Measurements from ENCODE around the gene SCAPER. TPM values are rescaled to one million over a fixed set of nuclear protein-coding genes. Genes with fewer than 3 reads are reported as not detected.
"Not testable (repeated sequence)": the region's sequence is repeated elsewhere in the genome, so short reads cannot be mapped to it uniquely, and the experiment has no call there.

SCAPER gene
- total RNA-seq, 2 donors from 2014 or later: 30.9 to 34.7 TPM

- DNase-seq; H3K4me1 Mint-ChIP-seq (ENCODE audit: low read depth); H3K9me3 Mint-ChIP-seq; H3K27ac Mint-ChIP-seq; H3K27me3 Mint-ChIP-seq (ENCODE audit: low read depth); H3K4me3 Mint-ChIP-seq; ATAC-seq (replicated peaks in 1 of 2); H3K36me3 Mint-ChIP-seq (ENCODE audit: insufficient read depth in 2 of 2): not testable (repeated sequence)
These were observed 403.0 kb downstream of the SCAPER start for GRCh38 chr15:76502185-76502584.

GRCh38 chr15:76501726-76502125, 403.4 kb downstream of the SCAPER start:
- Mint-ChIP-seq H3K27me3 (ENCODE audit: low read depth) (no peaks in the 10 kb centered on the region), H3K9me3 (peaks cover 0 to 2% of the 10 kb centered on the region in 2 donors), H3K27ac (no peak overlapping the region), H3K4me1 (ENCODE audit: low read depth) (no peaks in the 10 kb centered on the region), H3K4me3 (no peak overlapping the region), H3K36me3 (ENCODE audit: insufficient read depth in 2 of 2) (peaks cover 4 to 5% of the 10 kb centered on the region in 2 donors)
- no peak for ATAC-seq (replicated peaks in 1 of 2)
- no peak for DNase-seq

GRCh38 chr15:76501011-76501410, 404.1 kb downstream of the SCAPER start:
- ATAC-seq (replicated peaks in 1 of 2) (no peak), DNase-seq (no peak)
- Mint-ChIP-seq H3K27ac (no peak overlapping the region), H3K4me3 (no peak overlapping the region), H3K27me3 (ENCODE audit: low read depth) (no peaks in the 10 kb centered on the region), H3K4me1 (ENCODE audit: low read depth) (no peaks in the 10 kb centered on the region), H3K36me3 (ENCODE audit: insufficient read depth in 2 of 2) (peaks cover 4 to 5% of the 10 kb centered on the region in 2 donors), H3K9me3 (peaks cover 0 to 2% of the 10 kb centered on the region in 2 donors)

- peak; percentile 49 to 54 for ATAC-seq (replicated peaks in 1 of 2)
- no peaks in the 10 kb centered on the region for H3K27me3 Mint-ChIP-seq (ENCODE audit: low read depth)
- peaks cover 8% of the 10 kb centered on the region for H3K4me1 Mint-ChIP-seq (ENCODE audit: low read depth)
These were observed 409.7 kb downstream of the SCAPER start for GRCh38 chr15:76495487-76495886.

GRCh38 chr15:76492538-76492937, 412.6 kb downstream of the SCAPER start:
- Mint-ChIP-seq H3K36me3 (ENCODE audit: insufficient read depth in 2 of 2) (peaks cover 3% of the 10 kb centered on the region in 2 donors), H3K4me1 (ENCODE audit: low read depth) (peaks cover 8% of the 10 kb centered on the region), H3K9me3 (peaks cover 0 to 4% of the 10 kb centered on the region in 2 donors), H3K4me3 (no peak overlapping the region), H3K27me3 (ENCODE audit: low read depth) (no peaks in the 10 kb centered on the region), H3K27ac (no peak overlapping the region)
- ATAC-seq (replicated peaks in 1 of 2): no peak
- no peak for DNase-seq

More at GRCh38 chr15:76495487-76495886, 409.7 kb downstream of the SCAPER start:
- peaks cover 3% of the 10 kb centered on the region in 2 donors for H3K36me3 Mint-ChIP-seq (ENCODE audit: insufficient read depth in 2 of 2)
- no peak overlapping the region for H3K4me3 Mint-ChIP-seq
- peak overlapping the region; percentile 90 for H3K27ac Mint-ChIP-seq
- H3K9me3 Mint-ChIP-seq: peaks cover 0 to 2% of the 10 kb centered on the region in 2 donors
- no peak for DNase-seq

- Mint-ChIP-seq H3K27me3 (ENCODE audit: low read depth) (no peaks in the 10 kb centered on the region), H3K27ac (no peak overlapping the region), H3K9me3 (no peaks in the 10 kb centered on the region), H3K4me3 (no peak overlapping the region), H3K4me1 (ENCODE audit: low read depth) (no peaks in the 10 kb centered on the region), H3K36me3 (ENCODE audit: insufficient read depth in 2 of 2) (no peaks in the 10 kb centered on the region)
- ATAC-seq (replicated peaks in 1 of 2): no peak
- DNase-seq: no peak
These were observed 421.4 kb downstream of the SCAPER start for GRCh38 chr15:76483752-76484151.

GRCh38 chr15:76483018-76483417, 422.1 kb downstream of the SCAPER start:
- Mint-ChIP-seq H3K27me3 (ENCODE audit: low read depth) (no peaks in the 10 kb centered on the region), H3K4me3 (no peak overlapping the region), H3K36me3 (ENCODE audit: insufficient read depth in 2 of 2) (no peaks in the 10 kb centered on the region), H3K4me1 (ENCODE audit: low read depth) (no peaks in the 10 kb centered on the region), H3K9me3 (no peaks in the 10 kb centered on the region), H3K27ac (no peak overlapping the region)
- DNase-seq: no peak
- no peak for ATAC-seq (replicated peaks in 1 of 2)

- DNase-seq (no peak), ATAC-seq (replicated peaks in 1 of 2) (no peak)
- Mint-ChIP-seq H3K4me1 (ENCODE audit: low read depth) (no peaks in the 10 kb centered on the region), H3K27me3 (ENCODE audit: low read depth) (no peaks in the 10 kb centered on the region), H3K36me3 (ENCODE audit: insufficient read depth in 2 of 2) (no peaks in the 10 kb centered on the region), H3K4me3 (no peak overlapping the region), H3K9me3 (no peaks in the 10 kb centered on the region), H3K27ac (no peak overlapping the region)
These were observed 424.9 kb downstream of the SCAPER start for GRCh38 chr15:76480267-76480666.

GRCh38 chr15:76470691-76471090, 434.4 kb downstream of the SCAPER start:
- no peak for ATAC-seq (replicated peaks in 1 of 2)
- Mint-ChIP-seq H3K27me3 (ENCODE audit: low read depth) (no peaks in the 10 kb centered on the region), H3K9me3 (peaks cover 4 to 9% of the 10 kb centered on the region in 2 donors)

GRCh38 chr15:76468722-76469121, 436.4 kb downstream of the SCAPER start:
- Mint-ChIP-seq H3K27ac (no peak overlapping the region), H3K27me3 (ENCODE audit: low read depth) (no peaks in the 10 kb centered on the region), H3K36me3 (ENCODE audit: insufficient read depth in 2 of 2) (peaks cover 15 to 28% of the 10 kb centered on the region in 2 donors)

More at GRCh38 chr15:76470691-76471090, 434.4 kb downstream of the SCAPER start:
- no peak overlapping the region for H3K27ac Mint-ChIP-seq
- H3K4me3 Mint-ChIP-seq: no peak overlapping the region
- no peaks in the 10 kb centered on the region for H3K4me1 Mint-ChIP-seq (ENCODE audit: low read depth)
- no peak for DNase-seq
- H3K36me3 Mint-ChIP-seq (ENCODE audit: insufficient read depth in 2 of 2): peaks cover 15 to 26% of the 10 kb centered on the region in 2 donors

GRCh38 chr15:76467136-76467535, 438.0 kb downstream of the SCAPER start:
- H3K9me3 Mint-ChIP-seq: peaks cover 4 to 9% of the 10 kb centered on the region in 2 donors
- no peaks in the 10 kb centered on the region for H3K27me3 Mint-ChIP-seq (ENCODE audit: low read depth)
- H3K4me1 Mint-ChIP-seq (ENCODE audit: low read depth): no peaks in the 10 kb centered on the region
- no peak overlapping the region for H3K27ac Mint-ChIP-seq
- peaks cover 19 to 28% of the 10 kb centered on the region in 2 donors for H3K36me3 Mint-ChIP-seq (ENCODE audit: insufficient read depth in 2 of 2)
- ATAC-seq (replicated peaks in 1 of 2) (no peak), DNase-seq (no peak)
- no peak overlapping the region for H3K4me3 Mint-ChIP-seq

More at GRCh38 chr15:76468722-76469121, 436.4 kb downstream of the SCAPER start:
- no peak overlapping the region for H3K4me3 Mint-ChIP-seq
- peaks cover 4 to 9% of the 10 kb centered on the region in 2 donors for H3K9me3 Mint-ChIP-seq
- DNase-seq (no peak), ATAC-seq (replicated peaks in 1 of 2) (no peak)
- no peaks in the 10 kb centered on the region for H3K4me1 Mint-ChIP-seq (ENCODE audit: low read depth)

GRCh38 chr15:76465728-76466127, 439.4 kb downstream of the SCAPER start:
- no peak for ATAC-seq (replicated peaks in 1 of 2)
- no peaks in the 10 kb centered on the region for H3K27me3 Mint-ChIP-seq (ENCODE audit: low read depth)
- no peaks in the 10 kb centered on the region for H3K4me1 Mint-ChIP-seq (ENCODE audit: low read depth)
- no peak overlapping the region for H3K4me3 Mint-ChIP-seq
- peaks cover 4 to 9% of the 10 kb centered on the region in 2 donors for H3K9me3 Mint-ChIP-seq
- H3K27ac Mint-ChIP-seq: no peak overlapping the region
- peaks cover 18 to 27% of the 10 kb centered on the region in 2 donors for H3K36me3 Mint-ChIP-seq (ENCODE audit: insufficient read depth in 2 of 2)
- no peak for DNase-seq

- Mint-ChIP-seq H3K27me3 (ENCODE audit: low read depth) (no peaks in the 10 kb centered on the region), H3K9me3 (peaks cover 4 to 9% of the 10 kb centered on the region in 2 donors), H3K27ac (no peak overlapping the region), H3K36me3 (ENCODE audit: insufficient read depth in 2 of 2) (peaks cover 17 to 24% of the 10 kb centered on the region in 2 donors), H3K4me3 (no peak overlapping the region), H3K4me1 (ENCODE audit: low read depth) (no peaks in the 10 kb centered on the region)
- ATAC-seq (replicated peaks in 1 of 2) (no peak), DNase-seq (no peak)
These were observed 440.9 kb downstream of the SCAPER start for GRCh38 chr15:76464247-76464646.

GRCh38 chr15:76460871-76461270, 444.3 kb downstream of the SCAPER start:
- Mint-ChIP-seq H3K27me3 (ENCODE audit: low read depth) (no peaks in the 10 kb centered on the region), H3K9me3 (no peaks in the 10 kb centered on the region), H3K4me1 (ENCODE audit: low read depth) (no peaks in the 10 kb centered on the region)

More at GRCh38 chr15:76460871-76461270, 444.3 kb downstream of the SCAPER start:
- ATAC-seq (replicated peaks in 1 of 2): no peak
- H3K27ac Mint-ChIP-seq: no peak overlapping the region
- H3K36me3 Mint-ChIP-seq (ENCODE audit: insufficient read depth in 2 of 2): peaks cover 4 to 7% of the 10 kb centered on the region in 2 donors
- H3K4me3 Mint-ChIP-seq: no peak overlapping the region
- no peak for DNase-seq
